NCI-H774 (cell line): ENCODE measurements around the gene SOX2.

Source experiments
- DNase-seq: peaks from one replicate; lab custom pipeline; 2025; lab: John Stamatoyannopoulos, UW

SOX2 gene

DNA sequence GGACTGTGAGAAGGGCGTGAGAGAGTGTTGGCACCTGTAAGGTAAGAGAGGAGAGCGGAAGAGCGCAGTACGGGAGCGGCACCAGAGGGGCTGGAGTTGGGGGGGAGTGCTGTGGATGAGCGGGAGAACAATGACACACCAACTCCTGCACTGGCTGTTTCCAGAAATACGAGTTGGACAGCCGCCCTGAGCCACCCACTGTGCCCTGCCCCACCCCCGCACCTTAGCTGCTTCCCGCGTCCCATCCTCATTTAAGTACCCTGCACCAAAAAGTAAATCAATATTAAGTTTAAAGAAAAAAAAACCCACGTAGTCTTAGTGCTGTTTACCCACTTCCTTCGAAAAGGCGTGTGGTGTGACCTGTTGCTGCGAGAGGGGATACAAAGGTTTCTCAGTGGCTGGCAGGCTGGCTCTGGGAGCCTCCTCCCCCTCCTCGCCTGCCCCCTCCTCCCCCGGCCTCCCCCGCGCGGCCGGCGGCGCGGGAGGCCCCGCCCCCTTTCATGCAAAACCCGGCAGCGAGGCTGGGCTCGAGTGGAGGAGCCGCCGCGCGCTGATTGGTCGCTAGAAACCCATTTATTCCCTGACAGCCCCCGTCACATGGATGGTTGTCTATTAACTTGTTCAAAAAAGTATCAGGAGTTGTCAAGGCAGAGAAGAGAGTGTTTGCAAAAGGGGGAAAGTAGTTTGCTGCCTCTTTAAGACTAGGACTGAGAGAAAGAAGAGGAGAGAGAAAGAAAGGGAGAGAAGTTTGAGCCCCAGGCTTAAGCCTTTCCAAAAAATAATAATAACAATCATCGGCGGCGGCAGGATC is at the start of gene SOX2:
Gene SOX2 (plus strand): TSS at position 601 of the 811 bp plus-strand sequence. CDS start 436 bp downstream, outside the sequence.
- DNase-seq = peak; percentile 99

DNA sequence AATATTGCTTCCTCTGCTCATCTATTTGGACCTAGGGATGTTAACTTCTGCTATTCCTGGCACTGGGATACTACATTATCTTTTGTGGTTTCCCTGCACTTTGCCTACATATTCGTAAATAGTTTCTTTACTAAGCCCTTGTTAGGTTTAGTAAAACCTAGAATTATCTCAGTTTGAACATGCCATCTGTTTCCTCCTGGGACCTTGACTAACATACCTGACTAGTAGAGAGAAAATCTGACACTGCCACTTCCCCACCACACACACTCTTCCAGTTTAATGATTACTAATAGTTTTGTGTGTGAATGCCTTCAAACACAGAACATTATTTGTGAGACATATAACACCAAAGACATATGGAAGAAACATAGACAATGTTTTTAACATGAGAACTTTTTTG is 28.2 kb upstream of the SOX2 start:
- no peak for DNase-seq

- DNase-seq = no peak
These were observed 24.5 kb upstream of the SOX2 start for GRCh38 chr3:181687190-181687589.

GRCh38 chr3:181687731-181688130 is 24.0 kb upstream of the SOX2 start:
- no peak for DNase-seq

DNA sequence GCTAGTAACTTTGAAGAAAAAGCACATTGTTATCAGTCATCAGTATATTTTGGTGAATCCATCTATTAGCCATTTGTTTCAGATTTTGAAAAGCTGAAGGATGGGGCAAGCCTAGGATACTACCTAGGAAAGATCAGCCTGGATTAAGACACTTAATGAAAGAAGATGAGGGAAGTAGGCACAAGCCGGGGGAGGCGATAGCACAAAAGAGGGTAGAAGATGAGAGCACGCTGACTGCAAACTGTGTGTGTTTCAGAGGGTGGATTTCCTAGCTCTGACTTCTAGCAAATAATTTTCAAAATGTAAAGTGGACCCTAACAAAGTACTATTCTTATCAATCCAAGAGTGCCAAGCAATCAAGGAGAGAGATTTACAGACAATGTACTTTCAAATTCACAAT is 22.2 kb upstream of the SOX2 start:
- no peak for DNase-seq

DNA sequence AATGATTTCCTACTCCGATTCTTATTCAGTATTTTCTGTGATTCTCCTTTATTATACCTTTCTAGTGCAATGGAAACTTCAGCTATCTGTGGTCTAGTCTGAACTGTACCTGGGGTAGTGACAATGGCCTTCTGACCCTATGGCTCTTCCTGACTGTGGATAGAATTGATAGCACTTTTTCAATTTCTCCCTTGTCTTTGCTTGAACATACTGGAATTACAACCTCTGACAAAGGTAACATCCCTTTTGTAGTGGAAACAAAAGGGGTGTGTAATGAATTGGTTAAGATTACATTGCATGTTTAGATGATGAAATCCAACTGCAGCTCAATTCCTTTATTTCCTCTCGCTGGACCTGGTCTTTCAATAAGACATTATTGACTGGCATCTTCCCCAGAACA is 21.0 kb upstream of the SOX2 start:
- DNase-seq = no peak

DNA sequence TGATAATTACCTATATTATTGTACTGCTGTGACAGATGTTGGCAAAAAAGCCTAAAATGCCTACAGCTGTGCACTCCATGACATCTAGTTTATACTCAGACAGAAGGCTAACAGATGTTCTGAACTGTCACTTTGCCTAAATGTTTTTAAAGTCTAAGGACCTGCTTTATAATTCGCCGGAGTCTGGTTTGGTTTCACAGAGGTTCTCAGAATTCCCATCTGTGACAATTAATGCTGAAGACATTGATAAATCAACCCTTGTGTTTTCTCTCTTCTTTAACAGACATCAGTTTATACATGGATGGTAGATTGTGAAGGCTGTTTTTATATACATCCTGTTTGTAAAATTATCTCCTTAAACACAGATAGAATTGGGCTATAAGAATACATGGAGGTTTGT is 19.8 kb upstream of the SOX2 start:
- DNase-seq = no peak

GRCh38 chr3:181692311-181693145 is 19.2 kb upstream of the SOX2 start:
- DNase-seq = no peak

DNA sequence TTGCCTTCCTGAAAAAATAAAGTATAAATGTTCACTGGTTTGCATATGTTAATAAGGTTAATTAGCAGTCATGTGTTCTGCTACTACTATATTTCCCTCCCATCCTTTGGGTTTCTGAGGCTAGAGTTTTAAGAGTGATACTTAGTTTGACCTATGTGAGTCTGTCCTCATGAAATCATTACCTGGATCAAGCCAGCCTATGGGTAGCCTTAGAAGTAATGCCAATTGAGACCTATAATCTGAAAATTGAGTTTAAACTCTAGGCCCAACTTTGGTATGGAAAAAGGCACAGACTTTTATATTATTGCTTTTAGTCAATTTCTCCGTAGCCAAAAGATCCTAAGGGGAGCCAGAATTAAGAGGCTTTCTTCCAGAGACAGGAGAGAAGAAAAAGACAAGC is 18.4 kb upstream of the SOX2 start:
- DNase-seq = no peak

DNA sequence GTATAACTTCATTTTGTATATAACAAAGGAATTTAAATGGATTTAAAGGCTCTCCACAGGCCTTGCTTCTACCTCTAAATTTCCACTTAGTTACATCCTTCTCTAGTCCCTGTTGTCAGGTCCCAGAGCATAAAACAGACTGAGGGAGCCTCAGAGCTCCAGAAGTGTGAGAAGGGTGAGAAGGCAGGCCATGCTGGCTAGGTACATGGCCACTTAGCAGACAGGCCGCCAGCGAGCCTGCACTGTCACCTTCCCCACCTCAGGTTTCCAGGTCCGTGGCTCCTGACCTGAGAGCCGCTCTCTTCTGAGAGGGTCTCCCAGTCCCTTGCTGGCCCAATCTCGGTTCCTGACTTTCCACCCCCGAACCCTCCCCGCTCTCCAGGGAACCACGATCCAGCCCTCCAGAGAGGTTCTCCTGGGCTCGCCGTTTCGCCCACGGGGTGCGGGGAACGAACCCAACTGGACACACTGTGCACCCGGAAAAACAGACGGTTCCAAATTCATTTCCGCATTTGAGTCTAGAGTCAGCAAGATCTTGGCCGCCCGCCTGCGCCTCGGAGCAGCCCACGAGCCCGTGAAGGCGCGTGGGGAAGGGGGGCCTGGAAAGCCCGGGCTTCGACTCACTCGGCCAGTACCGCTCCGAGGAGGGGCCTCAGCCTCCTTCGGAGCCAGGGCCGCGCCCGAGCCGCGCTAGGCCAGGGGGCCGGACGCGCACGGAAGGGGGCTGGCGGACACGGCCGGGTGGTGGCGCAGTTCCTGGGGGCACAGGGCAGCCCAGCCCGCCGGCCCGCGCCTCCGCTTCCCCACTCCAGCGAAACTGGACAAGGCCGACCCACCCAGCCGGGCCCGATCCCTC is 16.7 kb upstream of the SOX2 start:
- no peak for DNase-seq

DNA sequence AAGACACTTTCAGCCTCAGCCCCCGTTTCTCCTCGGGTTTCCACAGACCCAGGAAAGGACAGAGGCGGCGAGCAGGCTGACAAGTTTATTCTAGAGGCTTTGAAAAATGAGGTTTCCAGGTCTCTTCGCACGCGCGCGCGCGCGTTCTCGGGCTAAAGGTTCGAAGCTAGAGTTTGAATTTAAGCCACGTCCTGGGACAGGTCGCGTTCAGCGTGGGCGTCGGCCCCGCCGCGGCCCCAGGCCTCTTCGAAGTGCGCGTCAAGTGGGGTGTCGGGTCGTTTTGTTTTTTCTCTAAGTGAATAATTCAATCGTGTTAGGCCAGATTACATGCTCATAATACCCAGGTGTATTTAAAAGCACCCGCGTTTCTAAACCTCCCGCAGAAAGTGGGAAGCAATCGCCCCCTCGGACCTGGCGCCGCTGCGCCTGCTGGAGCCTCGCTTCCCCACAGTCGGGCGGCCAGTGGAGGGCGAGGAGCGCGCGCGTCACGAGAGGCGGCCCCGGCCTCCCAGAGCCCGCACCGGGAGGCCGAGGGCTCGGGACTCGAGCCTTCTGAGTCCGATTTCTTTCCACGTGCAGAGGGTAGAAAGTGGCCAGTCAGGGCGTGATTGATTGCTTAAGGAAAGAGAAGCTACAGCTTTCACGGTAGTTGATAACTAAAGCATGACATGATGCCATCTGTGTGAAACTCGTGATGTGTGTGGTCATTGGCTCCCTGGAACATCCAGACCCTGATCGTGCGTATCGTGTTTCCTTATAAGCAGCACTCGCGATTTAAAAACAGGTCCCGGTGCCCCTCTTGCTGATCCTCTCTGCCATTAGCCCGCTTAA is 15.8 kb upstream of the SOX2 start:
- no peak for DNase-seq

- DNase-seq = no peak
These were observed 15.0 kb upstream of the SOX2 start for GRCh38 chr3:181696626-181697230.

DNA sequence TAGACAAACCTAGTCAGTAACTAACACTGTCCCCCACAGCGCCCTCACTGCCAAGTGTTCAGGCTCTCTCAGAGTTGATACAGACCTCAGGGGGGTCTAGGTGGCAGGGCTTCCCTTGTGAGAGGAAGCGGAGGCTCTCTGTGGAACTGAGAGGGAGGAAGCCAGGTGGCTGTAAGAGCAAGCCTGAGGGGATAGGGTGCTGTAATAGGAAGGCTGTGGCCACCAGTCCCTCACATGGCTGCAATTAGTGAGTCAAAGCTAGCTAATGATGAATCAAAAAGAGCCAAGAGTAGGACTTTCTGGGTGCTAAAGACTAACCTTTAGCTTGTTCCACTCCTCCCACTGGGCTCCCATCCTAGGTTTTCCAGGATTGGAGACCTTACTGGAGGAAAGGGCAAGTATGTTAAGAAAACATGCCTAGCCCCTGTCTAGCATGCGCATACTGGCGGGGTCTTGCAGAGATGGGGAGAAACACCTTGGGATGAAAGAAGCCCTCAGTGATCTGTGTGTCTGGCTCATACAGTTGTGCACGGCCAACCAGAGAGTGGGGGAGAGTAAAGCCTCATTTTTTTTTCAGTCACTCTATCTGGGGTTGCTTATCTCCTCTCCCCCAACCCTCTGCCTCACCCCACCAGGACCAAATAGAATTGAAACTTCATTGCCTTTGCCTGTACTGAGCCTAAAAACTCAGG is 13.3 kb upstream of the SOX2 start:
- no peak for DNase-seq

DNA sequence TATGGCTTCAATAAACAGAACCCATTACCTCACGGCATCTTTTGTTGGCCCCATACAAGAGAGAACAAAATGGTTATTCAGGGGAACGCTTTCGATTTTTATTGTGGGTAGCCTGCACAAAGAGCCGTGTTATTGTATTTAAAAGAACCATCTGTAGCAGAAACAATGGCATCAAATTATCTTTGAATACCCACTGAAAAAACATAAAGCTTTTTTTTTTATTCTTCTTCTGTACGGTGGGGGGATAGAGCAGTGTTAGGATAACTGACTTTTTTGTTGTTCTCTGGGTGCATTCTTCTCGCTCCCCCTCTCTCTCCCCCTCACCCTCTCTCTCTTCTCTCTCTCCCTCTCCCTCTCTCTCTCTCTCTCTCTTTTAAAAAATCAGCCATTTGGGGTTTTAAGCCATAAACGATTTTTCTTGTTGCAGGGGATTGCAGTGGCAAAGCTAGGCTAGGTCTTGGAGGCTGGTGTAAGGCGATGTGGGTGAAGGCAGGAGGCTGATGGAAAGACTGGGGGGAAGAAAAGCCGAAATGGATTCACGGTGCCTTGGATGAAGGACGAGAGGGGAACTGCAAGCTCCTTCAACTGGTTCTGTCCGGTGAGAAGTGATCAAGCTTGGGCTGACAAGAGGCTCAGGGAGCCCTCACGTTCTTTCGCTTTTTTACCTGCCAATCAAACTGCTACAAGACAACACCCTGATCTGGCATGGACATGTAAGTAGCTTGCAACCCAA is 12.4 kb upstream of the SOX2 start:
- DNase-seq = peak; percentile 74

DNA sequence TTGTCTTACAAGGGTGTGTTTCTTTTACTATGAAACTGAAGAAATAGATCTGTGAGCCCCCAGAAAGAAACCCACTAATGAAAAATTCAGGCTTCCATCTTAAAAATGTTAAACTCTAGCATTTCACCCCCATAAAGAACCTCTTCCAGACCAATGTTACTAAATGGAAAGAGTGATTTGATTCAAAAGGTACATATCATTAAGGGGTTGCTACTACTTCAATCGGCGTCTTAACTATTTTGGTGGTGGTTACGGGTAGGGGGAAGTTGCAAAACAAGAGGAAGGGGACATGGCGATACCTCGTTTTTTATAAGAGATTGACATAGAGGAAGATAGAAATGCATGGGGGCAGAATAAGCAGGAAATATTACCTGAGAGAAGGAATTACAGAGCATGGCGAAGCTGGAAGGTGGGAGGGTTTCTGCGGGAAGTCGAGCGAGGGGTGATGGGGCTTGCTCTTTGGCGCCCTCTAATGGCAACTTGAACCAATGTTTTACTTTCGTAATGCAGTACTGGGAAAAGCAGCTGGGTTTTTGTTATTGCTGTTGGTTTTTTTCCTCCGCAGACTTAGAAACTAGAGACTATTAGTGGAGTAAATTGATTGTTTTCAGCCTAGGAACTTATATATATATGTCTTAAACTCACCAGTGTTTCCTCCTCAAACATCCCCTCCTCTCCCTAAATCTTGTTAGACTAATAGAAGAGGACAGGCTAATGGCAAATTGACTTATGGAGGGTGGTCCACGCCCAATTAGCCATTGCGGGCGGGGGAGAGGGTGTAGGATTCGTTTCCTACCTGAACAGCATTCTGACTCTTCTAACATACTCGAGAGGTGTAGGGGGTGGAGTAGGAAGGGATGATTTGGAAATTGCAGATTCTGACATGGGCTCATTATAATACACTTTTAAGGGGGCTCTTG is 11.3 kb upstream of the SOX2 start:
- peak; percentile 92 for DNase-seq

GRCh38 chr3:181701096-181701495 is 10.6 kb upstream of the SOX2 start:
- peak; percentile 29 for DNase-seq

DNA sequence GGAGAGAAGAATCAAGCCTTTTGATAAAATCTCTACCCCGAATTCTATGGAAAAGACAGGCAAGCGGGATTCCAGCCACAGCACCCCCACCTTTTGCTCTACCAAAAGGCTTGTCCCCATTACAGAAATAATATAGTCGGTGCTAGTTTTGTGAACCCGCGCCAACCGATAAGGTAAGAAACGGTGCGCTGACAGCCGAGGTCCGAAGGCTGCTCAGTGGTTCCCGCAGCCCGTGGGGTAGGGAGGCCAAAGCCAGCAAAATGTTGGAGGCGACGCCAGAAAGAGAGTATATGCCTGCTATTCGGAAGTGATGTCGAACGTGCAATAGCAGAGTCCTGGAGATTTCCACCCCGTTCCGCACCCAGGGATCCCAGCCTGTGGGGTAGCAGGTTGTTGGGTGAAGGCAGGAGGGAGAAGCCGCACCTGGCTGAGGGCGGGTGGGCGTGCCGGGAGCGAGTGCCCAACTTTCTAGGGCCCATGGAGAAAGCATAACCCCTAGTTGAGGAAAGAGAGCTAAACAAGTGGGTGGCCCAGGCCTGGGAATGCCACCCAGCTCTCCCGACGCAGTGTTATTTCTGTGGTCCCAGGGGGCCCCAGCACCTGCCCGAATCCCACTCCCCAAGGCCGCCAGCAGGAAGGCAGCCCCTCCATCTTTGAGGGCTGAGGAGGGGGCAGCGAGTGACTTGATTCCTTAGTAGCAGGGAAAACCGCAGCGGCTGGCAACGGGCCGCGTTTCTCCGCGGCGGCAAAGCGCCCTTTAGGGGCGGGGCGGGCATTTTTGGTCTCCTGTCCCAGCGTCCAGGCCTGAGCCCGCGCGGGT is 7.9 kb upstream of the SOX2 start:
- no peak for DNase-seq
